ENCODE data around the gene ST6GALNAC3.
"Not testable (repeated sequence)": the region's sequence is repeated elsewhere in the genome, so short reads cannot be mapped to it uniquely, and the experiment has no call there.

Gene ST6GALNAC3

GRCh38 chr1:76203127-76203526 lies 128.6 kb downstream of the ST6GALNAC3 start:
- peak; percentile 31 for DNase-seq

- no peak for DNase-seq
These were observed 134.7 kb downstream of the ST6GALNAC3 start for GRCh38 chr1:76209238-76209637.

- DNase-seq = no peak
These were observed 135.1 kb downstream of the ST6GALNAC3 start for GRCh38 chr1:76209648-76210047.

DNA sequence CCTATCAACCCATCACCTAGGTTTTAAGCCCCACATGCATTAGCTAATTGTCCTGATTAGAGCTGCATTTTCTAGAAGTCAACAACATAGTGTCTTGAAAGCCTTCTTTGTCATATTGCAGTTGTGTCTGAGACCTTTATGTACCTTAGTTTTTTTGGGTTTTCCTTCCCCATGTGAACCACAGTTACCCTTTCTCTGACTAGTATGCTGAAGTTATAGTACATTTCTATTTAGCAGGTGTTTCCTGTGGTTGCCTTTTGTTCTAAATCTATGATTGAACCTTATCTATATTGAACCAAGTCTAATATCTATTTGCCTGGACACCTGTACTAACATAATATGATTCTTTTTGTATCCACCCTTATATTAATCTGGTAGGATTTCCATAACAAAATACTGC lies 135.6 kb downstream of the ST6GALNAC3 start:
- DNase-seq = no peak

- DNase-seq = no peak
These were observed 144.3 kb downstream of the ST6GALNAC3 start for GRCh38 chr1:76218888-76219287.

GRCh38 chr1:76219366-76219818 lies 144.8 kb downstream of the ST6GALNAC3 start:
- no peak for DNase-seq

DNA sequence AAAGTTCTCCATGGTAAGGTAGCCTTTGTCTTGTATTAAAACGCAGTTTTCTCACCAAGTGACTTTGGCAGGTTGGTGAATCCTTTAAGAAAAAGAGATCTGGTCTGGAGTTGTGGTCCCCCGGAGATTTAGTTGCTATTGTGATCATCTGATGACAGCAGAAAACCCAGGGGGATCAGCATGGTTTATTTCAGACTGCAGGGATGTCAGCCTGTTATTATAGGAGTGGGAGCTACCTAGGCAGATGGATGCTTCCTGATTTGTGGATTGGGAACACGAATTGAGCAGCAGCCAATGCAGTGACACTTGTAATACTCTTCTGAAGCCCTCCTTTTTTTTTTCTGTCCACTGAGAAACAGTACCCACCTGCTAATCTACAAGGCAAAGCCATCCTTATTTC lies 150.2 kb downstream of the ST6GALNAC3 start:
- DNase-seq = no peak

- DNase-seq = no peak
These were observed 151.0 kb downstream of the ST6GALNAC3 start for GRCh38 chr1:76225526-76225925.

GRCh38 chr1:76227621-76228020 lies 153.1 kb downstream of the ST6GALNAC3 start:
- DNase-seq = no peak

DNA sequence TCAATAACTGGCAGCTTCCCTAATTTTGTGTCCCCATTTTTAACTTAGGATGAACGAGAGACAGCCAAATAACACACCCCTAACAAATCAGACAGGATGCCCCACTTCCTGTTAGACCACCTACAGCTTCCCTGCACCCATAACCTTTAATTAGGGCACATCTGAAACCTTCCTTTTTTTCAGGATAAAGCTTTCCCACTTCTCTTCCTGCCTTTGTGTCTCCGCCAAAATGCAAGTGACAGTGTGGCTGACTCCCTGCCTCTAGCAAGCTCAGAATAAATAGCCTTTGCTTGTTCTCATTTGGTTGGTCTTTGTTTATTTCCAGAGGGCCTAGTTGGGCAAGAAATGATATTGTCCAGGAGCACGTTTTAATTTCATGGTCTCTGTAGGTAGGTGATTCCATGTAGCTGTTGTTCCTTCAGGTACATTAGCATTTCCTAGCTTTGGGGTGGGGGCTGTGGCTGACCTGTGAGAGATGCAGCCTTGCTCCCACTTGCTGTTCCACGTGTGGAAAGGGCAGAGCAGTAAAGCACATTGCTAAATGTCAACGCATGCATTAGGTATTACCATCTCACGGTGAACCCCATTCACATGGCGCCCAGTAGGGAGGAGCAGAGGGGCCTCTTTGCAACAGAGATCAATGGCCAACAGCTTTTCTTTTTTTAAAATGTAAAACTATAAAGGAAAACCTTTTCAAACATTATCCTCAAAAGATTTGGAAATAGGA lies 154.9 kb downstream of the ST6GALNAC3 start:
- DNase-seq = no peak

DNA sequence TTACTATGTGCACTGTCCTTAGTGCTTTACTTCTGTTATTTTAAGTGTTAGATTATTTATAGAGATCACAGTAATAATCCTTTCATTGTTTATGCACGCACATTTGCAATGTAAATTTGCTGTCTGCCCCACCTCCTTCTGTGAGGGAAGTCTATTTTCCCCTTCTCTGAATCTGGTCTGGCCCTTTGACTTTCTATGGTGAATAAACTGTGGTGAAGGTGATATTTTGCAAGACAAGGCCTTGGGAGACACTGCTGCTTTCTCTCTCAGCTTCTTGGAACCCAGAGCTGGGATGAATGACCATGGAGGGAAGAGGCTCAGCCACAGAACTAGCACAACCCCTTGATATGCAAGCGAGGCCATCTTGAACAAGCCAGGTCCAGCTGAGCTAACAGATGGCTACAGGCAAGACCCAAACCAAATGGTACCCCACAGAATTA lies 156.3 kb downstream of the ST6GALNAC3 start:
- no peak for DNase-seq

- no peak for DNase-seq
These were observed 156.8 kb downstream of the ST6GALNAC3 start for GRCh38 chr1:76231320-76231719.

GRCh38 chr1:76232666-76233065 lies 158.1 kb downstream of the ST6GALNAC3 start:
- DNase-seq = no peak

- DNase-seq = no peak
These were observed 159.5 kb downstream of the ST6GALNAC3 start for GRCh38 chr1:76234061-76234460.

GRCh38 chr1:76237211-76237610 lies 162.7 kb downstream of the ST6GALNAC3 start:
- DNase-seq = no peak

- no peak for DNase-seq
These were observed 163.6 kb downstream of the ST6GALNAC3 start for GRCh38 chr1:76238094-76238628.

- no peak for DNase-seq
These were observed 164.9 kb downstream of the ST6GALNAC3 start for GRCh38 chr1:76239470-76239918.

DNA sequence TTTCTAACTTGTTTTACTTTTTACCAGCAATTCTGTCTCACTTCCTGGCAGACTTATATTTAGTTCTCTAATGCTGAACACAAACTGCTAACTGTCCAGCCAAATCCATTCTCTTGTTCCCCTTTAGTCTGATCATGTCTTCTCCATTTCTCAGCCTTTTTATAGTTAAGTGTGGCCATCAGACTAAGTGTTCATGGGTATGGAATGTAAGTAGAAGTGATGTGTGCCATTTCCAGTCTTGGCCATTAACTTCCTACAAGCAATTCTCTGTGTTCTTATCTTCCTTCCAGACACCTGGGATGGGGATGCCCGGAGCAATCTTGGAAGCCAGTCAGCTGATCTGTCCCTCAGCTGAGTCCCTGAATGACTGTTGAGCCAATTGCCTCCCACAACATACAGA lies 165.8 kb downstream of the ST6GALNAC3 start:
- no peak for DNase-seq

- DNase-seq = not testable (repeated sequence)
These were observed 168.0 kb downstream of the ST6GALNAC3 start for GRCh38 chr1:76242587-76242986.

GRCh38 chr1:76247261-76247852 lies 172.8 kb downstream of the ST6GALNAC3 start:
- no peak for DNase-seq

GRCh38 chr1:76250271-76250670 lies 175.7 kb downstream of the ST6GALNAC3 start:
- no peak for DNase-seq

GRCh38 chr1:76252431-76252830 lies 177.9 kb downstream of the ST6GALNAC3 start:
- no peak for DNase-seq

- DNase-seq = no peak
These were observed 179.8 kb downstream of the ST6GALNAC3 start for GRCh38 chr1:76254104-76255030.

Data from NCI-H2107 (cell line).